Naive B cell (primary cell): ENCODE results near the gene ENAH. TPM values are rescaled to one million over a fixed set of nuclear protein-coding genes. Genes with fewer than 3 reads are reported as not detected.

Experiments
- ATAC-seq, 2 donors: fragments of 150-1000 bp; cut with Tn5 transposase; 2 replicates each; pipeline ENCODE4 v1.10.0; 2021; ENCODE audit warnings: low read depth in 2 of 2, mild to moderate bottlenecking in 2 of 2, moderate library complexity in 2 of 2
- DNase-seq: peaks from one replicate; pipeline ENCODE4 v3.0.0; 2022
- H3K27ac Mint-ChIP-seq, 6 donors: one replicate each; pipeline ENCODE4 v1.8.0; 2020 to 2022; ENCODE audit warnings: mild to moderate bottlenecking in 6 of 6, mixed read lengths in 6 of 6, moderate library complexity in 5 of 6, inconsistent platforms in 2 of 6
- H3K27me3 Mint-ChIP-seq, 3 donors: one replicate each; pipeline ENCODE4 v1.8.0; 2021 to 2022; ENCODE audit warnings: mixed read lengths in 3 of 3, mild to moderate bottlenecking in 1 of 3
- H3K36me3 Mint-ChIP-seq, 2 donors: one replicate each; pipeline ENCODE4 v1.8.0; 2020 to 2022; ENCODE audit warnings: mixed read lengths in 2 of 2, inconsistent platforms in 1 of 2, mild to moderate bottlenecking in 1 of 2
- H3K4me1 Mint-ChIP-seq, 3 donors: one replicate each; pipeline ENCODE4 v1.8.0; 2020 to 2022; ENCODE audit warnings: mixed read lengths in 3 of 3, inconsistent platforms in 1 of 3, mild to moderate bottlenecking in 1 of 3, moderate library complexity in 1 of 3
- H3K4me3 Mint-ChIP-seq, 8 donors: one replicate each; pipeline ENCODE4 v1.8.0; 2020 to 2022; ENCODE audit warnings: mild to moderate bottlenecking in 8 of 8, mixed read lengths in 8 of 8, moderate library complexity in 8 of 8, inconsistent platforms in 2 of 8
- H3K9me3 Mint-ChIP-seq, 7 donors: one replicate each; pipeline ENCODE4 v1.8.0; 2020 to 2022; ENCODE audit warnings: mixed read lengths in 7 of 7, mild to moderate bottlenecking in 5 of 7, inconsistent platforms in 2 of 7, moderate library complexity in 1 of 7
- polyA plus RNA-seq, 6 donors: library from polyadenylated mRNA; unstranded; fragments of 300-500 nt; fragmentation: Illumina TruSeq; gene quantifications; one replicate each; pipeline ENCODE4 v1.2.3, GENCODE V29; 2021; ENCODE audit warnings: low read depth in 6 of 6

The ENAH gene
- polyA plus RNA-seq, 6 donors from 2014 or later, result 0.23 to 3.6 (median 2.0) TPM

- peaks cover 0 to 4% of the 10 kb centered on the region in 2 donors for H3K36me3 Mint-ChIP-seq
- no peak overlapping the region for H3K4me3 Mint-ChIP-seq
- ATAC-seq (no peak), DNase-seq (no peak)
- H3K27ac Mint-ChIP-seq, result no peak overlapping the region
- peaks cover 6 to 8% (median 7%) of the 10 kb centered on the region in 3 donors for H3K4me1 Mint-ChIP-seq
- H3K9me3 Mint-ChIP-seq, result no peaks in the 10 kb centered on the region
- no peaks in the 10 kb centered on the region for H3K27me3 Mint-ChIP-seq
Observed at GRCh38 chr1:225545649-225546048, 107.3 kb downstream of the ENAH start.

GRCh38 chr1:225544924-225545323, 108.0 kb downstream of the ENAH start:
- DNase-seq (no peak), ATAC-seq (no peak)
- Mint-ChIP-seq H3K4me3 (no peak overlapping the region), H3K9me3 (no peaks in the 10 kb centered on the region), H3K27me3 (no peaks in the 10 kb centered on the region), H3K4me1 (peaks cover 6 to 12% (median 8%) of the 10 kb centered on the region in 3 donors), H3K36me3 (peaks cover 0 to 3% of the 10 kb centered on the region in 2 donors), H3K27ac (no peak overlapping the region)

GRCh38 chr1:225544263-225544662, 108.7 kb downstream of the ENAH start:
- Mint-ChIP-seq H3K4me1 (peaks cover 13 to 18% (median 14%) of the 10 kb centered on the region in 3 donors), H3K4me3 (no peak overlapping the region), H3K36me3 (no peaks in the 10 kb centered on the region), H3K9me3 (no peaks in the 10 kb centered on the region), H3K27me3 (no peaks in the 10 kb centered on the region), H3K27ac (no peak overlapping the region)
- ATAC-seq (no peak), DNase-seq (no peak)

GRCh38 chr1:225543350-225543749, 109.6 kb downstream of the ENAH start:
- peaks cover 22 to 27% (median 23%) of the 10 kb centered on the region in 3 donors for H3K4me1 Mint-ChIP-seq
- no peaks in the 10 kb centered on the region for H3K36me3 Mint-ChIP-seq

GRCh38 chr1:225541383-225541782, 111.5 kb downstream of the ENAH start:
- no peak overlapping the region for H3K27ac Mint-ChIP-seq
- H3K9me3 Mint-ChIP-seq, result no peaks in the 10 kb centered on the region
- H3K4me1 Mint-ChIP-seq, result peaks cover 16 to 21% (median 18%) of the 10 kb centered on the region in 3 donors
- DNase-seq (no peak), ATAC-seq (no peak)
- no peaks in the 10 kb centered on the region for H3K36me3 Mint-ChIP-seq
- no peak overlapping the region for H3K4me3 Mint-ChIP-seq
- H3K27me3 Mint-ChIP-seq, result no peaks in the 10 kb centered on the region

More at GRCh38 chr1:225543350-225543749, 109.6 kb downstream of the ENAH start:
- Mint-ChIP-seq H3K4me3 (no peak overlapping the region), H3K27me3 (no peaks in the 10 kb centered on the region), H3K27ac (no peak overlapping the region), H3K9me3 (no peaks in the 10 kb centered on the region)
- ATAC-seq (no peak), DNase-seq (no peak)

- DNase-seq (no peak), ATAC-seq (no peak)
- Mint-ChIP-seq H3K36me3 (no peaks in the 10 kb centered on the region), H3K4me1 (peaks cover 16 to 21% (median 18%) of the 10 kb centered on the region in 3 donors), H3K27ac (peak overlapping the region in 3 of 6 donors; percentile 9 to 61 (median 37)), H3K4me3 (peak overlapping the region in 6 of 8 donors; percentile 3 to 50 (median 30)), H3K9me3 (no peaks in the 10 kb centered on the region), H3K27me3 (no peaks in the 10 kb centered on the region)
Observed at GRCh38 chr1:225539575-225539974, 113.3 kb downstream of the ENAH start.

GRCh38 chr1:225539069-225539468, 113.9 kb downstream of the ENAH start:
- ATAC-seq (no peak), DNase-seq (no peak)
- no peak overlapping the region for H3K4me3 Mint-ChIP-seq
- peak overlapping the region in 1 of 6 donors; percentile 9 for H3K27ac Mint-ChIP-seq
- H3K9me3 Mint-ChIP-seq, result no peaks in the 10 kb centered on the region
- no peaks in the 10 kb centered on the region for H3K27me3 Mint-ChIP-seq
- H3K36me3 Mint-ChIP-seq, result no peaks in the 10 kb centered on the region
- H3K4me1 Mint-ChIP-seq, result peaks cover 15 to 21% (median 16%) of the 10 kb centered on the region in 3 donors

GRCh38 chr1:225537554-225538251, 115.2 kb downstream of the ENAH start:
- no peak for DNase-seq
- no peak overlapping the region for H3K27ac Mint-ChIP-seq
- H3K4me1 Mint-ChIP-seq, result peaks cover 15 to 21% (median 16%) of the 10 kb centered on the region in 3 donors
- H3K27me3 Mint-ChIP-seq, result no peaks in the 10 kb centered on the region
- no peaks in the 10 kb centered on the region for H3K36me3 Mint-ChIP-seq
- ATAC-seq, result no peak
- no peaks in the 10 kb centered on the region for H3K9me3 Mint-ChIP-seq
- H3K4me3 Mint-ChIP-seq, result no peak overlapping the region

- no peaks in the 10 kb centered on the region for H3K27me3 Mint-ChIP-seq
- ATAC-seq, result no peak
Observed at GRCh38 chr1:225535280-225535679, 117.6 kb downstream of the ENAH start.

GRCh38 chr1:225534772-225535171, 118.2 kb downstream of the ENAH start:
- H3K27me3 Mint-ChIP-seq, result no peaks in the 10 kb centered on the region
- no peaks in the 10 kb centered on the region for H3K36me3 Mint-ChIP-seq
- H3K27ac Mint-ChIP-seq, result no peak overlapping the region
- H3K4me1 Mint-ChIP-seq, result peaks cover 14% of the 10 kb centered on the region in 3 donors
- DNase-seq, result no peak
- H3K4me3 Mint-ChIP-seq, result no peak overlapping the region
- ATAC-seq, result no peak
- no peaks in the 10 kb centered on the region for H3K9me3 Mint-ChIP-seq

More at GRCh38 chr1:225535280-225535679, 117.6 kb downstream of the ENAH start:
- DNase-seq, result no peak
- no peak overlapping the region for H3K27ac Mint-ChIP-seq
- H3K4me1 Mint-ChIP-seq, result peaks cover 15 to 19% (median 16%) of the 10 kb centered on the region in 3 donors
- no peak overlapping the region for H3K4me3 Mint-ChIP-seq
- H3K36me3 Mint-ChIP-seq, result no peaks in the 10 kb centered on the region
- no peaks in the 10 kb centered on the region for H3K9me3 Mint-ChIP-seq

GRCh38 chr1:225534135-225534534, 118.8 kb downstream of the ENAH start:
- Mint-ChIP-seq H3K4me1 (peaks cover 8% of the 10 kb centered on the region in 3 donors), H3K4me3 (no peak overlapping the region), H3K27me3 (no peaks in the 10 kb centered on the region), H3K27ac (no peak overlapping the region), H3K9me3 (no peaks in the 10 kb centered on the region), H3K36me3 (no peaks in the 10 kb centered on the region)
- ATAC-seq (no peak), DNase-seq (no peak)

GRCh38 chr1:225533238-225533637, 119.7 kb downstream of the ENAH start:
- Mint-ChIP-seq H3K4me1 (no peaks in the 10 kb centered on the region), H3K36me3 (no peaks in the 10 kb centered on the region), H3K9me3 (no peaks in the 10 kb centered on the region), H3K4me3 (no peak overlapping the region), H3K27ac (no peak overlapping the region), H3K27me3 (no peaks in the 10 kb centered on the region)
- no peak for ATAC-seq
- DNase-seq, result no peak

GRCh38 chr1:225532240-225532944, 120.5 kb downstream of the ENAH start:
- no peak overlapping the region for H3K27ac Mint-ChIP-seq
- no peaks in the 10 kb centered on the region for H3K36me3 Mint-ChIP-seq
- DNase-seq, result no peak
- no peaks in the 10 kb centered on the region for H3K9me3 Mint-ChIP-seq
- ATAC-seq, result no peak
- no peak overlapping the region for H3K4me3 Mint-ChIP-seq
- H3K4me1 Mint-ChIP-seq, result no peaks in the 10 kb centered on the region
- H3K27me3 Mint-ChIP-seq, result no peaks in the 10 kb centered on the region

GRCh38 chr1:225529726-225530125, 123.2 kb downstream of the ENAH start:
- no peaks in the 10 kb centered on the region for H3K9me3 Mint-ChIP-seq
- H3K27ac Mint-ChIP-seq, result no peak overlapping the region
- no peak for DNase-seq
- H3K27me3 Mint-ChIP-seq, result no peaks in the 10 kb centered on the region
- H3K4me1 Mint-ChIP-seq, result no peaks in the 10 kb centered on the region
- no peak for ATAC-seq
- no peak overlapping the region for H3K4me3 Mint-ChIP-seq
- H3K36me3 Mint-ChIP-seq, result no peaks in the 10 kb centered on the region
